Naive thymus-derived CD8-positive, alpha-beta T cell (primary cell): ENCODE measurements around the gene SPRYD4. TPM values are rescaled to one million over a fixed set of nuclear protein-coding genes. Genes with fewer than 3 reads are reported as not detected.
A peak's percentile ranks its signal among the peaks of the same experiment; 100 is the strongest.
"Not testable (repeated sequence)": the region's sequence is repeated elsewhere in the genome, so short reads cannot be mapped to it uniquely, and the experiment has no call there.

Experiments used
- ATAC-seq, 2 donors: fragments of 150-1000 bp; cut with Tn5 transposase in 1 of 2; sonication (Bioruptor Pico), chemical (Tn5 transposase) in 1 of 2; 1 replicate in 1 of 2; 2 replicates in 1 of 2; pipeline ENCODE4 v1.10.0; 2021; ENCODE audit warnings: mild to moderate bottlenecking in 2 of 2, moderate library complexity in 2 of 2
- POLR2A ChIA-PET: fragments of 350-600 bp; sonication (Branson Sonifier 250); formaldehyde crosslinking; loops from one replicate; lab custom pipeline; 2021; ENCODE audit warnings: antibody characterized with exemption; lab: Charles Lee
- DNase-seq, 10 donors: peaks; one replicate each; pipeline versions ENCODE4 v3.0.0 to v3.0.0-alpha.2; 2020 to 2022
- H3K27ac Mint-ChIP-seq, 10 donors: one replicate each; pipeline ENCODE4 v1.8.0; 2020 to 2022; ENCODE audit warnings: mild to moderate bottlenecking in 10 of 10, mixed read lengths in 10 of 10, moderate library complexity in 4 of 10, inconsistent platforms in 1 of 10
- H3K27me3 Mint-ChIP-seq, 5 donors: one replicate each; pipeline ENCODE4 v1.8.0; 2021 to 2022; ENCODE audit warnings: mixed read lengths in 5 of 5
- H3K36me3 Mint-ChIP-seq, 3 donors: one replicate each; pipeline ENCODE4 v1.8.0; 2020 to 2022; ENCODE audit warnings: mixed read lengths in 3 of 3, mild to moderate bottlenecking in 2 of 3, inconsistent platforms in 1 of 3
- H3K4me1 Mint-ChIP-seq, 4 donors: one replicate each; pipeline ENCODE4 v1.8.0; 2021 to 2022; ENCODE audit warnings: mixed read lengths in 4 of 4
- H3K4me3 Mint-ChIP-seq, 10 donors: one replicate each; pipeline ENCODE4 v1.8.0; 2020 to 2022; ENCODE audit warnings: mild to moderate bottlenecking in 10 of 10, mixed read lengths in 10 of 10, moderate library complexity in 6 of 10, inconsistent platforms in 1 of 10
- H3K9me3 Mint-ChIP-seq, 9 donors: one replicate each; pipeline ENCODE4 v1.8.0; 2020 to 2022; ENCODE audit warnings: mixed read lengths in 9 of 9, mild to moderate bottlenecking in 3 of 9, inconsistent platforms in 1 of 9, moderate library complexity in 1 of 9
- polyA plus RNA-seq, 3 donors: library from polyadenylated mRNA; unstranded; fragments of 300-500 nt; fragmentation: Illumina TruSeq; gene quantifications; one replicate each; pipeline ENCODE4 v1.2.3, GENCODE V29; 2021
- total RNA-seq, 8 experiments: library from RNA in 2 of 8; stranded (reverse) in 2 of 8; gene quantifications; one replicate each; pipeline ENCODE4 v1.2.3 and lab custom pipeline; 2021 to 2026

The SPRYD4 gene
- total and polyA plus RNA-seq, 5 experiments from 2014 or later: 1.3 to 9.4 (median 1.6) TPM

GRCh38 chr12:56499452-56499851, 31.1 kb downstream of the SPRYD4 start:
- H3K4me1 Mint-ChIP-seq, H3K27me3 Mint-ChIP-seq, H3K36me3 Mint-ChIP-seq, H3K9me3 Mint-ChIP-seq, H3K27ac Mint-ChIP-seq, H3K4me3 Mint-ChIP-seq, POLR2A ChIA-PET, ATAC-seq, DNase-seq: not testable (repeated sequence)

GRCh38 chr12:56499879-56500278, 31.5 kb downstream of the SPRYD4 start:
- POLR2A ChIA-PET, H3K27ac Mint-ChIP-seq, H3K36me3 Mint-ChIP-seq, ATAC-seq, H3K9me3 Mint-ChIP-seq, H3K27me3 Mint-ChIP-seq, DNase-seq, H3K4me3 Mint-ChIP-seq, H3K4me1 Mint-ChIP-seq: not testable (repeated sequence)

GRCh38 chr12:56510786-56511185, 42.4 kb downstream of the SPRYD4 start:
- peaks cover 0 to 12% (median 4%) of the 10 kb centered on the region in 5 donors for H3K27me3 Mint-ChIP-seq
- H3K4me1 Mint-ChIP-seq: peaks cover 2 to 7% (median 4%) of the 10 kb centered on the region in 4 donors
- H3K36me3 Mint-ChIP-seq: no peaks in the 10 kb centered on the region
- no peak overlapping the region for H3K4me3 Mint-ChIP-seq
- POLR2A ChIA-PET: no interaction called here
- DNase-seq (no peak), ATAC-seq (no peak)
- H3K27ac Mint-ChIP-seq: no peak overlapping the region
- no peaks in the 10 kb centered on the region for H3K9me3 Mint-ChIP-seq

GRCh38 chr12:56514014-56514318, 45.6 kb downstream of the SPRYD4 start:
- H3K9me3 Mint-ChIP-seq, H3K4me3 Mint-ChIP-seq, ATAC-seq, DNase-seq, H3K36me3 Mint-ChIP-seq, H3K27ac Mint-ChIP-seq, H3K4me1 Mint-ChIP-seq: not testable (repeated sequence)
- peaks cover 0 to 12% (median 4%) of the 10 kb centered on the region in 5 donors for H3K27me3 Mint-ChIP-seq
- POLR2A ChIA-PET: interaction anchor here (0.6 to 1.1 kb wide), 3 partner anchors 60 to 559 kb away, joined by 3 to 9 read pairs (median 4); no protein-coding TSS in a partner anchor

GRCh38 chr12:56517854-56518253, 49.5 kb downstream of the SPRYD4 start:
- no peak overlapping the region for H3K27ac Mint-ChIP-seq
- POLR2A ChIA-PET: no interaction called here
- DNase-seq: no peak
- H3K9me3 Mint-ChIP-seq: no peaks in the 10 kb centered on the region
- no peaks in the 10 kb centered on the region for H3K36me3 Mint-ChIP-seq
- H3K4me1 Mint-ChIP-seq: peaks cover 20 to 36% (median 32%) of the 10 kb centered on the region in 4 donors
- peaks cover 0 to 2% (median 0%) of the 10 kb centered on the region in 5 donors for H3K27me3 Mint-ChIP-seq
- ATAC-seq: no peak
- H3K4me3 Mint-ChIP-seq: no peak overlapping the region

GRCh38 chr12:56518570-56518969, 50.2 kb downstream of the SPRYD4 start:
- peaks cover 21 to 40% (median 35%) of the 10 kb centered on the region in 4 donors for H3K4me1 Mint-ChIP-seq

GRCh38 chr12:56520048-56520447, 51.7 kb downstream of the SPRYD4 start:
- H3K4me3 Mint-ChIP-seq: no peak overlapping the region
- DNase-seq: no peak
- H3K27ac Mint-ChIP-seq: peak overlapping the region in 3 of 10 donors; percentile 7 to 70 (median 27)
- peaks cover 19 to 44% (median 35%) of the 10 kb centered on the region in 4 donors for H3K4me1 Mint-ChIP-seq
- no peak for ATAC-seq
- no peaks in the 10 kb centered on the region for H3K27me3 Mint-ChIP-seq
- H3K36me3 Mint-ChIP-seq: no peaks in the 10 kb centered on the region
- POLR2A ChIA-PET: interaction anchor here (2.0 kb wide), 1 partner anchor 114 kb away, joined by 6 read pairs; no protein-coding TSS in a partner anchor
- no peaks in the 10 kb centered on the region for H3K9me3 Mint-ChIP-seq

More at GRCh38 chr12:56518570-56518969, 50.2 kb downstream of the SPRYD4 start:
- POLR2A ChIA-PET: interaction anchor here (0.6 kb wide), 1 partner anchor 409 kb away, joined by 3 read pairs; no protein-coding TSS in a partner anchor
- Mint-ChIP-seq H3K36me3 (no peaks in the 10 kb centered on the region), H3K27me3 (peaks cover 0 to under 1% (median 0%) of the 10 kb centered on the region in 5 donors), H3K9me3 (no peaks in the 10 kb centered on the region), H3K4me3 (no peak overlapping the region), H3K27ac (peak overlapping the region in 1 of 10 donors; percentile 34)
- ATAC-seq (no peak), DNase-seq (no peak)

GRCh38 chr12:56520506-56520905, 52.1 kb downstream of the SPRYD4 start:
- Mint-ChIP-seq H3K27ac (peak overlapping the region in 1 of 10 donors; percentile 94), H3K9me3 (no peaks in the 10 kb centered on the region), H3K27me3 (no peaks in the 10 kb centered on the region), H3K36me3 (no peaks in the 10 kb centered on the region), H3K4me3 (peak overlapping the region in 7 of 10 donors; percentile 52 to 87 (median 84)), H3K4me1 (peaks cover 19 to 44% (median 35%) of the 10 kb centered on the region in 4 donors)
- DNase-seq (no peak), ATAC-seq (no peak)
- POLR2A ChIA-PET: interaction anchor here (0.6 to 3.0 kb wide), 6 partner anchors 61 to 567 kb away, joined by 3 to 28 read pairs (median 4); partner anchors contain the start of gene BAZ2A

- Mint-ChIP-seq H3K4me3 (peak overlapping the region; percentile 84 to 98 (median 88)), H3K4me1 (peaks cover 19 to 44% (median 35%) of the 10 kb centered on the region in 4 donors), H3K9me3 (no peaks in the 10 kb centered on the region), H3K27ac (peak overlapping the region in 9 of 10 donors; percentile 68 to 99 (median 92)), H3K27me3 (no peaks in the 10 kb centered on the region), H3K36me3 (no peaks in the 10 kb centered on the region)
- peak; percentile 63 to 73 for ATAC-seq
- DNase-seq: no peak
- POLR2A ChIA-PET: interaction anchor here (0.6 to 3.0 kb wide), 11 partner anchors 10 to 769 kb away, joined by 3 to 28 read pairs (median 5); partner anchors contain the start of genes BAZ2A and STAT2
Measured at GRCh38 chr12:56521209-56521589, 52.8 kb downstream of the SPRYD4 start.

GRCh38 chr12:56521590-56522371, 53.4 kb downstream of the SPRYD4 start, which contains the start of gene RBMS2:
RBMS2 (plus strand) TSS chr12:56521820; CDS start chr12:56522024, 204 bp downstream.
- Mint-ChIP-seq H3K4me1 (peaks cover 19 to 44% (median 35%) of the 10 kb centered on the region in 4 donors), H3K4me3 (peak within 1 kb of the TSS; percentile 84 to 98 (median 88)), H3K27ac (peak within 1 kb of the TSS; percentile 77 to 99 (median 92)), H3K36me3 (no peaks in the 10 kb centered on the region), H3K27me3 (no peaks in the 10 kb centered on the region), H3K9me3 (no peaks in the 10 kb centered on the region)
- peak; percentile 96 to 98 for ATAC-seq
- POLR2A ChIA-PET: interaction anchor here (0.6 to 3.0 kb wide), 10 partner anchors 9 to 770 kb away, joined by 3 to 28 read pairs (median 6); partner anchors contain the start of genes ATP5F1B, BAZ2A and STAT2
- peak; percentile 22 to 73 (median 52) for DNase-seq

GRCh38 chr12:56522411-56523193, 54.2 kb downstream of the SPRYD4 start:
- Mint-ChIP-seq H3K4me1 (peaks cover 19 to 44% (median 35%) of the 10 kb centered on the region in 4 donors), H3K27ac (peak overlapping the region; percentile 77 to 99 (median 92)), H3K4me3 (peak overlapping the region; percentile 84 to 98 (median 88)), H3K27me3 (no peaks in the 10 kb centered on the region), H3K9me3 (no peaks in the 10 kb centered on the region), H3K36me3 (no peaks in the 10 kb centered on the region)
- ATAC-seq (peak in 1 of 2 donors; percentile 34), DNase-seq (no peak)
- POLR2A ChIA-PET: interaction anchor here (0.8 to 3.0 kb wide), 6 partner anchors 9 to 165 kb away, joined by 3 to 28 read pairs (median 4); partner anchors contain the start of genes ATP5F1B, BAZ2A and STAT2

GRCh38 chr12:56528846-56529245, 60.5 kb downstream of the SPRYD4 start:
- POLR2A ChIA-PET: no interaction called here

More at GRCh38 chr12:56528846-56529245, 60.5 kb downstream of the SPRYD4 start:
- H3K36me3 Mint-ChIP-seq: no peaks in the 10 kb centered on the region
- H3K4me1 Mint-ChIP-seq: peaks cover 0 to 5% (median 4%) of the 10 kb centered on the region in 4 donors
- no peak overlapping the region for H3K4me3 Mint-ChIP-seq
- H3K27ac Mint-ChIP-seq: peak overlapping the region in 1 of 10 donors; percentile 7
- no peak for ATAC-seq
- H3K27me3 Mint-ChIP-seq: no peaks in the 10 kb centered on the region
- H3K9me3 Mint-ChIP-seq: no peaks in the 10 kb centered on the region
- DNase-seq: no peak
